Measurements from ENCODE around the gene SERPINB8.

Gene SERPINB8

DNA sequence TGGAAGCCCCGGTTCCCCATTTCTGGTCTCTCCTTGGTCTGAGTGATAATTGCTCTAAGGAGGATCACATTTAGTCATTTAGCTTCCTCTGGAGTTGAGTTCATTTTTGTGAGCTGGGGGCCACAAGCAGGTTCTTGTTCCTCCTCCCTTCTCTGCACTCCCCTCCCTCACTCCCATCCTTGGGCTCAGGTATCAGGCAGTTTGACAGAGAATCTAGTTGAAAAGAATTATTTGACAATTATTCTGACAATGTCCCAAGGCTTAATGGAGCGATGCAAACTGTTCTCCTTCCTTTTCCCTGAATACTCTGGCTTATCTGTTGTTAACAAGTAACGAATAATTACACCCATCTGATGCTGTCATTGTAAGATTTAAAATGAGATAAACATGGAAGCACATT is 61.5 kb downstream of the SERPINB8 start:
- DNase-seq (ENCODE audit: low read depth), result no peak
- TF ChIP-seq, protein P1, sequence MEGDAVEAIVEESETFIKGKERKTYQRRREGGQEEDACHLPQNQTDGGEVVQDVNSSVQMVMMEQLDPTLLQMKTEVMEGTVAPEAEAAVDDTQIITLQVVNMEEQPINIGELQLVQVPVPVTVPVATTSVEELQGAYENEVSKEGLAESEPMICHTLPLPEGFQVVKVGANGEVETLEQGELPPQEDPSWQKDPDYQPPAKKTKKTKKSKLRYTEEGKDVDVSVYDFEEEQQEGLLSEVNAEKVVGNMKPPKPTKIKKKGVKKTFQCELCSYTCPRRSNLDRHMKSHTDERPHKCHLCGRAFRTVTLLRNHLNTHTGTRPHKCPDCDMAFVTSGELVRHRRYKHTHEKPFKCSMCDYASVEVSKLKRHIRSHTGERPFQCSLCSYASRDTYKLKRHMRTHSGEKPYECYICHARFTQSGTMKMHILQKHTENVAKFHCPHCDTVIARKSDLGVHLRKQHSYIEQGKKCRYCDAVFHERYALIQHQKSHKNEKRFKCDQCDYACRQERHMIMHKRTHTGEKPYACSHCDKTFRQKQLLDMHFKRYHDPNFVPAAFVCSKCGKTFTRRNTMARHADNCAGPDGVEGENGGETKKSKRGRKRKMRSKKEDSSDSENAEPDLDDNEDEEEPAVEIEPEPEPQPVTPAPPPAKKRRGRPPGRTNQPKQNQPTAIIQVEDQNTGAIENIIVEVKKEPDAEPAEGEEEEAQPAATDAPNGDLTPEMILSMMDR (IDR thresholded peaks at IDR 0.05; ENCODE audit: control insufficient read depth, extremely low read depth, insufficient read depth), result no peak
- no peak overlapping the region for H3K4me3 ChIP-seq (ENCODE audit: low read depth, low read length)

DNA sequence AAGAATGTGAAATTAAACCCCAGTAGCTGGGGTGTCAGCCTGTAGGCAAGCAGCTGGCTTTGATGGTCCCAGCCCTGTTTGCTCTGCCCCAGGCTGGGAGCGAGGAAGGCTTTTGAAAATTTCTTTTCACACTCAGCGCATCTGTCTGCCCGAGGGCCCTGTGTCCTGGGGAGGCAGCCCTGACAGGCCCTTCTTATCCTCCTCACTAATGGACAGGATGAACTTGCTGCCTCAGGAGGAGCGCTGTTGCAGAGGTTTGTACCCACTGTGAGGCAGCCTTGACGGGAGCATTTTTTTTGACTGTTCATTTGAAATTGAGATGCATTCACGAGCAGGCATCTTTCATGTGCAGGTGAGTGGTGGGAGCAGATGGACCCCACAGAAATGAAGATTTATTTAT is 62.4 kb downstream of the SERPINB8 start:
- TF ChIP-seq, protein P1 (IDR thresholded peaks at IDR 0.05; ENCODE audit: control insufficient read depth, extremely low read depth, insufficient read depth), result no peak
- H3K4me3 ChIP-seq (ENCODE audit: low read depth, low read length), result no peak overlapping the region
- DNase-seq (ENCODE audit: low read depth), result no peak

DNA sequence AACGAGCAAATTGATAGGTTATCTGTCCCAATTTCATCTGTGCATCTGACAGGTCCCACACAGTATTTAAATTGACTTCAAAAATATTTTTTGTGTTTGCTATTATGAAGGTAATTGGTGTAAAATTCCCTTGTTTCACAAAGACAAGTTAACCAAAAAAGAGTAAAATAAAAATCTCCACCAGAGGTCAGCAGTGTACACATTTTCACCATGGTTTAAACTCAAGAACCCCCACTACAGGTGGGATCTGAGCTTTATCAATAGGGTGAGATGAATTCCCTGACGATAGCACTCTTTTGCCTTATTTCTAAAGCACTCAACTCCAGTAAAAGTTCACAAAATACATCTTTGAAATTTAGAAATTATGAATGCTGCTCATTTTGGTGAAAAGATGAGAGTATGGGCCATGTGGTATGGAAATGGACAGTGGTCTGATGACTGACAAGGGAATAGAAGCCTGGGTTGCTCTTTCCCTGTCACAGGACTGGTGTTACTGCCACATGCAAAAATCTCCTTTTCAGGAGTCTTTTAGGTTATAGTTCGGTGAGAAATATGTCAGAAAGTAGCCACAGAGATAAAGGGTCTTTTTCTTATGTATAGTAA is 68.0 kb downstream of the SERPINB8 start:
- TF ChIP-seq, protein P1 (IDR thresholded peaks at IDR 0.05; ENCODE audit: control insufficient read depth, extremely low read depth, insufficient read depth), result peak; percentile 47
- no peak for DNase-seq (ENCODE audit: low read depth)
- no peak overlapping the region for H3K4me3 ChIP-seq (ENCODE audit: low read depth, low read length)

Data from LNCaP clone FGC (cell line).